IMR-90 (cell line): Measurements from ENCODE around the gene CSTF2T. TPM values are rescaled to one million over a fixed set of nuclear protein-coding genes. Genes with fewer than 3 reads are reported as not detected.

Experiments
- ATAC-seq: fragments of 200-7000 bp; cut with Tn5 transposase; 2 replicates; pipeline ENCODE4 v1.9.1; 2020; ENCODE audit warnings: low read depth, mild to moderate bottlenecking, moderate library complexity
- BruUV-seq: library from RNA; stranded (reverse); fragments of 400-500 nt; replicated peaks from 2 replicates; lab custom pipeline; 2021; lab: Mats Ljungman, UMichigan
- CTCF ChIA-PET: fragments of 300-600 bp; formaldehyde crosslinking; extraction: SDS; loops from one replicate; lab custom pipeline; 2021; ENCODE audit warnings: antibody characterized with exemption; lab: Yijun Ruan, JAX
- POLR2A ChIA-PET: fragments of 300-600 bp; sonication (Branson Sonifier 250); formaldehyde crosslinking; loops from one replicate; lab custom pipeline; 2022; ENCODE audit warnings: antibody characterized with exemption; ENCODE audit not compliant: unreplicated experiment; lab: Charles Lee
- DNase-seq: peaks from one replicate; pipeline ENCODE4 v3.0.0; 2013
- H2AFZ ChIP-seq: replicated peaks from 2 replicates; pipeline ENCODE3; 2013; ENCODE audit warnings: low read length, mild to moderate bottlenecking; ENCODE audit not compliant: poor library complexity
- H2AK5ac ChIP-seq: 2 replicates; pipeline ENCODE4 v1.6.1; 2013; ENCODE audit warnings: low read depth, low read length, inconsistent platforms
- H2AK9ac ChIP-seq: replicated peaks from 2 replicates; pipeline ENCODE3; 2013; ENCODE audit warnings: mild to moderate bottlenecking, low read depth, low read length, moderate library complexity; ENCODE audit not compliant: poor library complexity
- H2BK120ac ChIP-seq: 2 replicates; pipeline ENCODE4 v1.6.1; 2013; ENCODE audit warnings: low read depth, low read length, inconsistent platforms
- H2BK15ac ChIP-seq: 3 replicates; pipeline ENCODE4 v1.6.1; 2013; ENCODE audit warnings: low read depth, low read length, inconsistent platforms
- H2BK20ac ChIP-seq: 2 replicates; pipeline ENCODE4 v1.6.1; 2013; ENCODE audit warnings: low read depth, mild to moderate bottlenecking, inconsistent platforms, low read length, moderate library complexity
- H2BK5ac ChIP-seq: 2 replicates; pipeline ENCODE4 v1.6.1; 2013; ENCODE audit warnings: mild to moderate bottlenecking, low read depth, low read length, inconsistent platforms; ENCODE audit not compliant: poor library complexity, severe bottlenecking
- H3K14ac ChIP-seq: replicated peaks from 2 replicates; pipeline ENCODE4 v1.6.1; 2013; ENCODE audit warnings: low read depth, low read length, inconsistent platforms
- H3K18ac ChIP-seq: 2 replicates; pipeline ENCODE4 v1.6.1; 2013; ENCODE audit warnings: low read depth, low read length, control low read depth
- H3K23ac ChIP-seq: 2 replicates; pipeline ENCODE4 v1.6.1; 2013; ENCODE audit warnings: low read depth, low read length, inconsistent platforms
- H3K27ac ChIP-seq: 2 replicates; pipeline ENCODE4 v1.5.1; 2013; ENCODE audit warnings: mild to moderate bottlenecking, control low read depth, low read length; ENCODE audit not compliant: insufficient read depth
- H3K27me3 ChIP-seq: 2 replicates; pipeline ENCODE4 v1.6.1; 2013; ENCODE audit warnings: low read length; ENCODE audit not compliant: control insufficient read depth, insufficient read depth
- H3K36me3 ChIP-seq: 2 replicates; pipeline ENCODE4 v1.6.1; 2013; ENCODE audit warnings: low read length, mixed read lengths; ENCODE audit not compliant: control insufficient read depth, insufficient read depth
- H3K4ac ChIP-seq: 2 replicates; pipeline ENCODE4 v1.6.1; 2013; ENCODE audit warnings: low read depth, low read length, inconsistent platforms
- H3K4me1 ChIP-seq: 2 replicates; pipeline ENCODE4 v1.6.1; 2013; ENCODE audit warnings: low read length, mixed read lengths; ENCODE audit not compliant: control insufficient read depth, insufficient read depth
- H3K4me2 ChIP-seq: 2 replicates; pipeline ENCODE4 v1.6.1; 2013; ENCODE audit warnings: low read depth, mild to moderate bottlenecking, control low read depth, low read length, moderate library complexity
- H3K4me3 ChIP-seq: 2 replicates; pipeline ENCODE4 v1.5.1; 2013; ENCODE audit warnings: low read depth, mild to moderate bottlenecking, control low read depth, low read length, moderate library complexity; ENCODE audit not compliant: insufficient read depth
- H3K56ac ChIP-seq: 2 replicates; pipeline ENCODE4 v1.6.1; 2013; ENCODE audit warnings: low read length, inconsistent platforms; ENCODE audit not compliant: insufficient read depth; ENCODE audit errors: extremely low read depth
- H3K79me1 ChIP-seq, 2 experiments: 2 replicates each; pipeline ENCODE4 v1.6.1; 2013; ENCODE audit warnings: low read length in 2 of 2, inconsistent platforms in 1 of 2, low read depth in 1 of 2
- H3K9ac ChIP-seq: 2 replicates; pipeline ENCODE4 v1.6.1; 2013; ENCODE audit warnings: low read depth, low read length, control low read depth
- H3K9me1 ChIP-seq: 2 replicates; pipeline ENCODE4 v1.6.1; 2013; ENCODE audit warnings: low read length, inconsistent platforms; ENCODE audit not compliant: insufficient read depth
- H3K9me3 ChIP-seq: 2 replicates; pipeline ENCODE4 v1.6.1; 2013; ENCODE audit warnings: low read length; ENCODE audit not compliant: control insufficient read depth, insufficient read depth
- H4K20me1 ChIP-seq: 2 replicates; pipeline ENCODE4 v1.6.1; 2013; ENCODE audit warnings: low read length, inconsistent platforms; ENCODE audit not compliant: insufficient read depth
- H4K5ac ChIP-seq: 2 replicates; pipeline ENCODE4 v1.6.1; 2013; ENCODE audit warnings: mild to moderate bottlenecking, low read depth, low read length, control low read depth
- H4K8ac ChIP-seq, 2 experiments: 2 replicates each; pipeline ENCODE4 v1.6.1; 2013; ENCODE audit warnings: low read depth in 2 of 2, low read length in 2 of 2, control low read depth in 1 of 2, inconsistent platforms in 1 of 2
- H4K91ac ChIP-seq: 2 replicates; pipeline ENCODE4 v1.6.1; 2013; ENCODE audit warnings: low read depth, low read length, inconsistent platforms; ENCODE audit not compliant: insufficient read depth
- MAFK ChIP-seq: IDR thresholded peaks from 2 replicates; pipeline ENCODE4 v1.6.1; 2012; ENCODE audit warnings: low read depth, low read length, improper control_type of control experiment
- SMC3 ChIP-seq: fragments of 150-350 bp; IDR thresholded peaks from 2 replicates; pipeline ENCODE4 v1.6.1; 2016; ENCODE audit warnings: low read depth, mild to moderate bottlenecking, antibody characterized with exemption, low read length, moderate library complexity
- WGBS, 2 experiments: methylation state at CpG; one replicate each; pipeline versions ENCODE4 v1.1.5 to v1.1.7; 2013; ENCODE audit warnings: missing lambda C conversion rate in 2 of 2; ENCODE audit not compliant: insufficient read length in 1 of 2; ENCODE audit errors: extremely low coverage in 2 of 2; 5-methylcytosine and 5-hydroxymethylcytosine counted together
- dilution Hi-C: fragments of 300-500 bp; cut with HindIII; formaldehyde crosslinking; loops from one replicate; pipeline ENCODE4 v1.14.3; 2018; ENCODE audit warnings: low sequenced_read_pairs; ENCODE audit not compliant: unreplicated experiment
- in situ Hi-C: fragments of 300-500 bp; cut with MboI; formaldehyde crosslinking; loops from 3 replicates; pipeline ENCODE4 v1.14.3; 2019; ENCODE audit warnings: low sequenced_read_pairs, inconsistent platforms, mixed read lengths
- intact Hi-C: fragments of 100-400 bp; cut with micrococcal nuclease; formaldehyde crosslinking; loops from 2 replicates; pipeline ENCODE4 v1.10.0; 2022
- polyA plus RNA-seq, 3 experiments: library from polyadenylated mRNA; depleted of rRNA; stranded (reverse); fragments of >200 nt; gene quantifications; 2 replicates each; pipeline ENCODE4 v1.2.3, GENCODE V29; 2012; ENCODE audit warnings: low replicate concordance in 1 of 3
- total RNA-seq: library from RNA; depleted of rRNA; stranded (reverse); fragments of >200 nt; gene quantifications from 2 replicates; pipeline ENCODE4 v1.2.3, GENCODE V29; 2012

The CSTF2T gene
- total and polyA plus RNA-seq, 2 of the 4 experiments (the other 2 are of a cell fraction): 7.2 to 18.6 TPM

GRCh38 chr10:51696251-51696650, 3.1 kb downstream of the CSTF2T start:
- Histone ChIP-seq H2BK120ac (no peak overlapping the region), H3K9me1 (peaks cover 10% of the 10 kb centered on the region; the same call in 1 of the 2 replicates), H2BK15ac (no peak overlapping the region), H3K4me3 (no peak overlapping the region), H3K9ac (no peak overlapping the region), H4K20me1 (peaks cover 8% of the 10 kb centered on the region), H3K23ac (no peak overlapping the region), H3K79me1 (peaks cover 16 to 31% of the 10 kb centered on the region in 2 experiments; a peak in 3 of 4 replicates), H3K14ac (no peak overlapping the region), H4K8ac (no peak overlapping the region), H3K4ac (no peak overlapping the region), H2AFZ (no peak overlapping the region), H3K27me3 (no peaks in the 10 kb centered on the region), H3K56ac (no peak overlapping the region), H3K4me2 (no peak overlapping the region; the same call in 1 of the 2 replicates), H2AK5ac (no peak overlapping the region), H3K36me3 (0 out of 2 replicates have a peak, but pooled peaks cover 2% of the 10 kb centered on the region), H4K5ac (no peak overlapping the region), H4K91ac (no peak overlapping the region), H3K4me1 (peaks cover 13% of the 10 kb centered on the region), H3K9me3 (no peaks in the 10 kb centered on the region), H3K27ac (no peak overlapping the region), H2AK9ac (no peak overlapping the region), H3K18ac (no peak overlapping the region), H2BK20ac (no peak overlapping the region), H2BK5ac (no peak overlapping the region)
- WGBS, 2 experiments: no CpG with 5 or more reads among the region's 1 CpG
- no peak for TF ChIP-seq MAFK
- TF ChIP-seq SMC3: no peak
- CTCF ChIA-PET: no interaction called here
- ATAC-seq (no peak), DNase-seq (no peak)
- dilution Hi-C loops (no loop called here), in situ Hi-C loops (no loop called here), intact Hi-C loops (loop anchor here (5.0 to 10.0 kb wide), 3 partner anchors 266 to 691 kb away; partner anchors contain the start of gene PRKG1)
- POLR2A ChIA-PET: no interaction called here
- BruUV-seq: no TSS peak
